Epithelial cell of esophagus (primary cell): ENCODE results near the gene KRTAP9-8.
"Not testable (repeated sequence)": the region's sequence is repeated elsewhere in the genome, so short reads cannot be mapped to it uniquely, and the experiment has no call there.

Experiments
- DNase-seq: peaks from one replicate; pipeline ENCODE4 v3.0.0; 2010; ENCODE audit warnings: low read depth
- H3K4me3 ChIP-seq: 2 replicates; pipeline ENCODE4 v1.5.1; 2011; ENCODE audit warnings: mild to moderate bottlenecking, low read length, control low read depth
- CTCF ChIP-seq: IDR thresholded peaks from 2 replicates; pipeline ENCODE4 v1.5.1; 2011; ENCODE audit warnings: low read depth, mild to moderate bottlenecking, low read length, control low read depth, inconsistent platforms; ENCODE audit not compliant: insufficient read depth; ENCODE audit errors: missing control alignments

The KRTAP9-8 gene

GRCh38 chr17:41251261-41251660, 13.5 kb downstream of the KRTAP9-8 start:
- no peak overlapping the region for H3K4me3 ChIP-seq
- no peak for DNase-seq
- TF ChIP-seq CTCF, result no peak

- no peak for DNase-seq
- no peak overlapping the region for H3K4me3 ChIP-seq
- no peak for TF ChIP-seq CTCF
These were observed 17.1 kb downstream of the KRTAP9-8 start for GRCh38 chr17:41254861-41255260.

- not testable (repeated sequence) for DNase-seq, H3K4me3 ChIP-seq
These were observed 17.8 kb downstream of the KRTAP9-8 start, which contains the start of gene KRTAP9-9 for GRCh38 chr17:41255381-41256290. KRTAP9-9 (plus strand) TSS chr17:41255384.

- H3K4me3 ChIP-seq, result no peak overlapping the region
- no peak for DNase-seq
- no peak for TF ChIP-seq CTCF
These were observed 18.5 kb downstream of the KRTAP9-8 start for GRCh38 chr17:41256291-41256685.

GRCh38 chr17:41258406-41258805, 20.6 kb downstream of the KRTAP9-8 start:
- no peak overlapping the region for H3K4me3 ChIP-seq
- no peak for TF ChIP-seq CTCF
- DNase-seq, result no peak

GRCh38 chr17:41263212-41263611, 25.4 kb downstream of the KRTAP9-8 start:
- TF ChIP-seq CTCF, result no peak
- DNase-seq, result no peak
- no peak overlapping the region for H3K4me3 ChIP-seq

- H3K4me3 ChIP-seq, result no peak overlapping the region
- no peak for TF ChIP-seq CTCF
- no peak for DNase-seq
These were observed 26.8 kb downstream of the KRTAP9-8 start for GRCh38 chr17:41264599-41264998.
